ENCODE results near the gene ELP4. TPM values are rescaled to one million over a fixed set of nuclear protein-coding genes. Genes with fewer than 3 reads are reported as not detected.
"Not testable (repeated sequence)": the region's sequence is repeated elsewhere in the genome, so short reads cannot be mapped to it uniquely, and the experiment has no call there.

ELP4 gene
- total RNA-seq, 1 experiment from 2014 or later = 15.2 TPM

GRCh38 chr11:31560842-31561476, 51.4 kb downstream of the ELP4 start:
- Histone ChIP-seq H3K27me3 (ENCODE audit: insufficient read depth, low read length) (no peaks in the 10 kb centered on the region), H4K5ac (ENCODE audit: insufficient read length, low read depth, low read length) (no peak overlapping the region), H4K8ac (replicated peaks; ENCODE audit: insufficient read length, low read depth, low read length) (no peak overlapping the region), H2BK12ac (ENCODE audit: insufficient read length, low read depth, low read length) (no peak overlapping the region), H4K20me1 (ENCODE audit: control insufficient read depth, insufficient read depth, insufficient read length) (no peaks in the 10 kb centered on the region), H2AK5ac (ENCODE audit: insufficient read length, low read length) (no peak overlapping the region), H3K4me2 (ENCODE audit: insufficient read depth, insufficient read length, low read length) (no peak overlapping the region), H2BK15ac (ENCODE audit: low read depth, low read length) (no peak overlapping the region), H3K14ac (ENCODE audit: insufficient read depth, low read length) (no peak overlapping the region), H2AFZ (ENCODE audit: low read length) (no peak overlapping the region), H3K56ac (ENCODE audit: insufficient read length, low read depth, low read length) (no peak overlapping the region), H3K79me2 (ENCODE audit: insufficient read depth, low read length) (no peaks in the 10 kb centered on the region), H3K9ac (ENCODE audit: extremely low read depth, insufficient read length, low read length) (no peak overlapping the region), H3K23ac (ENCODE audit: insufficient read length, low read depth, low read length) (no peak overlapping the region), H3K79me1 (ENCODE audit: insufficient read depth, low read depth, low read length, poor library complexity, severe bottlenecking) (no peaks in the 10 kb centered on the region), H3K27ac (ENCODE audit: insufficient read length, low read depth, low read length) (no peak overlapping the region), H3K4ac (ENCODE audit: low read depth, low read length) (no peak overlapping the region), H3K18ac (ENCODE audit: insufficient read length, low read depth, low read length) (no peak overlapping the region), H3T11ph (ENCODE audit: low read length) (no peak overlapping the region), H2BK120ac (ENCODE audit: low read depth, low read length, poor library complexity, severe bottlenecking) (no peak overlapping the region), H3K4me1 (ENCODE audit: insufficient read depth, low read length) (no peaks in the 10 kb centered on the region), H3K23me2 (ENCODE audit: insufficient read length, low read depth, low read length, poor library complexity, severe bottlenecking) (no peaks in the 10 kb centered on the region), H4K91ac (ENCODE audit: insufficient read length, low read depth, low read length) (no peak overlapping the region), H2BK20ac (ENCODE audit: low read depth, low read length, poor library complexity, severe bottlenecking) (no peak overlapping the region), H3K9me3 (ENCODE audit: control insufficient read depth, low read depth, low read length) (no peaks in the 10 kb centered on the region), H2BK5ac (ENCODE audit: insufficient read length, low read length) (no peak overlapping the region)
- H3K27me3 Mint-ChIP-seq (ENCODE audit: low read depth) = no peaks in the 10 kb centered on the region
- H3K4me3 Mint-ChIP-seq = no peak overlapping the region
- peaks cover 7 to 10% of the 10 kb centered on the region in 2 experiments; a peak in 4 of 5 replicates for H3K9me3 Mint-ChIP-seq
- TF ChIP-seq, protein P1, sequence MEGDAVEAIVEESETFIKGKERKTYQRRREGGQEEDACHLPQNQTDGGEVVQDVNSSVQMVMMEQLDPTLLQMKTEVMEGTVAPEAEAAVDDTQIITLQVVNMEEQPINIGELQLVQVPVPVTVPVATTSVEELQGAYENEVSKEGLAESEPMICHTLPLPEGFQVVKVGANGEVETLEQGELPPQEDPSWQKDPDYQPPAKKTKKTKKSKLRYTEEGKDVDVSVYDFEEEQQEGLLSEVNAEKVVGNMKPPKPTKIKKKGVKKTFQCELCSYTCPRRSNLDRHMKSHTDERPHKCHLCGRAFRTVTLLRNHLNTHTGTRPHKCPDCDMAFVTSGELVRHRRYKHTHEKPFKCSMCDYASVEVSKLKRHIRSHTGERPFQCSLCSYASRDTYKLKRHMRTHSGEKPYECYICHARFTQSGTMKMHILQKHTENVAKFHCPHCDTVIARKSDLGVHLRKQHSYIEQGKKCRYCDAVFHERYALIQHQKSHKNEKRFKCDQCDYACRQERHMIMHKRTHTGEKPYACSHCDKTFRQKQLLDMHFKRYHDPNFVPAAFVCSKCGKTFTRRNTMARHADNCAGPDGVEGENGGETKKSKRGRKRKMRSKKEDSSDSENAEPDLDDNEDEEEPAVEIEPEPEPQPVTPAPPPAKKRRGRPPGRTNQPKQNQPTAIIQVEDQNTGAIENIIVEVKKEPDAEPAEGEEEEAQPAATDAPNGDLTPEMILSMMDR (conservative IDR thresholded peaks at IDR 0.05) = no peak
- no CpG with 5 or more reads among the region's 1 CpG for WGBS (ENCODE audit: extremely low coverage, insufficient read length, low lambda C conversion rate)
- H3K27ac Mint-ChIP-seq = no peak overlapping the region
- H3K4me1 Mint-ChIP-seq = peaks cover 6 to 15% of the 10 kb centered on the region in 2 experiments
- DNase-seq = no peak
- peaks cover 2 to 4% (median 4%) of the 10 kb centered on the region in 3 experiments; a peak in 5 of 7 replicates for H3K36me3 Mint-ChIP-seq (ENCODE audit: insufficient read depth in 1 of 3, low read depth in 3 of 3)

DNA sequence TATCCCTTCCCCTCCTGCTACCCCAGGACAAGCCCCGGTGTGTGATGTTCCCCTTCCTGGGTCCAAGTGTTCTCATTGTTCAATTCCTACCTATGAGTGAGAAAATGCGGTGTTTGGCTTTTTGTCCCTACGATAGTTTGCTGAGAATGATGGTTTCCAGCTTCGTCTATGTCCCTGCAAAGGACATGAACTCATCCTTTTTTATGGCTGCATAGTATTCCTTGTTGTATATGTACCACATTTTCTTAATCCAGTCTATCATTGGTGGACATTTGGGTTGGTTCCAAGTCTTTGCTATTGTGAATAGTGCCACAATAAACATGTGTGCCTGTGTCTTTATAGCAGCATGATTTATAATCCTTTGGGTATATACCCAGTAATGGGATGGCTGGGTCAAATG, 55.0 kb downstream of the ELP4 start:
- not testable (repeated sequence) for H2AFZ ChIP-seq (ENCODE audit: low read length); H3K79me2 ChIP-seq (ENCODE audit: insufficient read depth, low read length); H4K8ac ChIP-seq (replicated peaks; ENCODE audit: insufficient read length, low read depth, low read length); H3K18ac ChIP-seq (ENCODE audit: insufficient read length, low read depth, low read length); H3K4me2 ChIP-seq (ENCODE audit: insufficient read depth, insufficient read length, low read length); H3K4ac ChIP-seq (ENCODE audit: low read depth, low read length); H3K4me1 Mint-ChIP-seq; H4K91ac ChIP-seq (ENCODE audit: insufficient read length, low read depth, low read length); H3K23me2 ChIP-seq (ENCODE audit: insufficient read length, low read depth, low read length, poor library complexity, severe bottlenecking); H4K5ac ChIP-seq (ENCODE audit: insufficient read length, low read depth, low read length); H3K27ac ChIP-seq (ENCODE audit: insufficient read length, low read depth, low read length); H3K27ac Mint-ChIP-seq; H2BK12ac ChIP-seq (ENCODE audit: insufficient read length, low read depth, low read length); H3K56ac ChIP-seq (ENCODE audit: insufficient read length, low read depth, low read length); H3K14ac ChIP-seq (ENCODE audit: insufficient read depth, low read length); H3K4me1 ChIP-seq (ENCODE audit: insufficient read depth, low read length); H3K79me1 ChIP-seq (ENCODE audit: insufficient read depth, low read depth, low read length, poor library complexity, severe bottlenecking); H3K9me3 ChIP-seq (ENCODE audit: control insufficient read depth, low read depth, low read length); H2BK5ac ChIP-seq (ENCODE audit: insufficient read length, low read length); H3K23ac ChIP-seq (ENCODE audit: insufficient read length, low read depth, low read length); H4K20me1 ChIP-seq (ENCODE audit: control insufficient read depth, insufficient read depth, insufficient read length); H3K4me3 Mint-ChIP-seq; H3K27me3 Mint-ChIP-seq (ENCODE audit: low read depth); DNase-seq; H3T11ph ChIP-seq (ENCODE audit: low read length); H2BK15ac ChIP-seq (ENCODE audit: low read depth, low read length); H3K9ac ChIP-seq (ENCODE audit: extremely low read depth, insufficient read length, low read length); H2AK5ac ChIP-seq (ENCODE audit: insufficient read length, low read length); H2BK20ac ChIP-seq (ENCODE audit: low read depth, low read length, poor library complexity, severe bottlenecking); H3K27me3 ChIP-seq (ENCODE audit: insufficient read depth, low read length); H2BK120ac ChIP-seq (ENCODE audit: low read depth, low read length, poor library complexity, severe bottlenecking)
- Mint-ChIP-seq H3K36me3 (ENCODE audit: insufficient read depth in 1 of 3, low read depth in 3 of 3) (peaks cover 11 to 23% (median 16%) of the 10 kb centered on the region in 3 experiments; a peak in 6 of 7 replicates), H3K9me3 (peaks cover 12 to 24% of the 10 kb centered on the region in 2 experiments; a peak in 4 of 5 replicates)
- no CpG with 5 or more reads among the region's 4 CpGs for WGBS (ENCODE audit: extremely low coverage, insufficient read length, low lambda C conversion rate)

Measured in H9 (cell line).